Glomerular visceral epithelial cell (primary cell): Measurements from ENCODE around the gene FRYL.

Source experiments
- DNase-seq: peaks from one replicate; pipeline ENCODE4 v3.0.0-alpha.2; 2016; ENCODE audit errors: extremely low spot score

Gene FRYL

GRCh38 chr4:48620093-48620492, 160.0 kb downstream of the FRYL start:
- DNase-seq: no peak

GRCh38 chr4:48604527-48604926, 175.6 kb downstream of the FRYL start:
- DNase-seq: no peak

GRCh38 chr4:48604041-48604440, 176.0 kb downstream of the FRYL start:
- DNase-seq: no peak

GRCh38 chr4:48603366-48604003, 176.6 kb downstream of the FRYL start:
- peak; percentile 35 for DNase-seq

- peak; percentile 19 for DNase-seq
Observed at GRCh38 chr4:48602763-48603162, 177.3 kb downstream of the FRYL start.

- peak; percentile 75 for DNase-seq
Observed at GRCh38 chr4:48602222-48602621, 177.9 kb downstream of the FRYL start.

- no peak for DNase-seq
Observed at GRCh38 chr4:48596336-48596735, 183.7 kb downstream of the FRYL start.

- DNase-seq: no peak
Observed at GRCh38 chr4:48594180-48594579, 185.9 kb downstream of the FRYL start.

GRCh38 chr4:48591372-48591771, 188.7 kb downstream of the FRYL start:
- no peak for DNase-seq

- DNase-seq: no peak
Observed at GRCh38 chr4:48590884-48591283, 189.2 kb downstream of the FRYL start.

GRCh38 chr4:48589098-48589445, 191.0 kb downstream of the FRYL start:
- no peak for DNase-seq

- no peak for DNase-seq
Observed at GRCh38 chr4:48588230-48589097, 191.6 kb downstream of the FRYL start.

GRCh38 chr4:48585401-48585800, 194.7 kb downstream of the FRYL start:
- no peak for DNase-seq

- DNase-seq: peak; percentile 70
Observed at GRCh38 chr4:48578132-48578968, 201.7 kb downstream of the FRYL start.

GRCh38 chr4:48575964-48576363, 204.1 kb downstream of the FRYL start:
- no peak for DNase-seq

GRCh38 chr4:48571471-48571870, 208.6 kb downstream of the FRYL start:
- DNase-seq: no peak

GRCh38 chr4:48570646-48571220, 209.3 kb downstream of the FRYL start:
- DNase-seq: no peak

- no peak for DNase-seq
Observed at GRCh38 chr4:48566034-48566384, 214.1 kb downstream of the FRYL start.

GRCh38 chr4:48565362-48566033, 214.6 kb downstream of the FRYL start:
- DNase-seq: no peak

- no peak for DNase-seq
Observed at GRCh38 chr4:48564151-48564550, 215.9 kb downstream of the FRYL start.

GRCh38 chr4:48558819-48559218, 221.3 kb downstream of the FRYL start:
- DNase-seq: no peak

- no peak for DNase-seq
Observed at GRCh38 chr4:48558026-48558425, 222.1 kb downstream of the FRYL start.
